ENCODE results near the gene SSH2.
A peak's percentile ranks its signal among the peaks of the same experiment; 100 is the strongest.

SSH2 gene

DNA sequence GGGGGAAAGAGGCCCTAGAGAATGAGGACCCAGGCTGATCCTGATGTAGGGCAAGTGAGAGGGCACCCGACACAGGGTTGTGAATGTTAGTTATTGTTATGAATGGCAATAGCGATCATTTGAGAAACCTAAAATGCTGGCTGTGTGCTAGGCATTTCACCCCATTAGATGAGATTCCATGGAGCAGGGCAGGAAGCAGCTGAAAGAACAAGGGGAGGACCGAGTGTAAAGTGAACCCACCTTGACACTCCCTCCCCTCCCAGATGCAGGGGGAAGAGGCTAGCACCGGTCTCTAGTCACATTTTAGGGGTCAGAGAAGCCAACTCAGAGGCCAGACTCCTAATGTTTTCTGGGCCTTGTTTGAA lies 306.8 kb downstream of the SSH2 start:
- Histone ChIP-seq H3K27me3 (ENCODE audit: insufficient read depth, low read length, poor library complexity) (peaks cover 10% of the 10 kb centered on the region), H3K4me1 (ENCODE audit: insufficient read depth, low read length) (peaks cover 20% of the 10 kb centered on the region), H3K79me2 (ENCODE audit: insufficient read depth, low read length) (no peaks in the 10 kb centered on the region), H3K9me3 (ENCODE audit: insufficient read depth, low read length, severe bottlenecking) (no peaks in the 10 kb centered on the region), H3K4me2 (ENCODE audit: insufficient read depth, low read length) (peak overlapping the region; percentile 85), H3K27ac (ENCODE audit: low read length) (0 out of 2 replicates have a peak overlapping the region, but pooled peaks have one; percentile 12), H3K36me3 (ENCODE audit: insufficient read depth, low read length) (0 out of 2 replicates have a peak, but pooled peaks cover 3% of the 10 kb centered on the region), H2AFZ (ENCODE audit: low read depth, low read length) (peak overlapping the region; percentile 73), H3K9ac (ENCODE audit: low read depth, low read length) (peak overlapping the region; percentile 54), H3K4me3 (ENCODE audit: low read depth in 1 of 2, low read length in 2 of 2) (peak overlapping the region in 1 of 2 experiments; percentile 58; a peak in 2 of 4 replicates), H4K20me1 (ENCODE audit: insufficient read depth, low read length) (peaks cover 15% of the 10 kb centered on the region)
- DNase-seq (no peak), ATAC-seq (ENCODE audit: insufficient read depth, low read depth) (peak; percentile 3; the same call in 1 of the 3 replicates)
- TF ChIP-seq, protein P1, sequence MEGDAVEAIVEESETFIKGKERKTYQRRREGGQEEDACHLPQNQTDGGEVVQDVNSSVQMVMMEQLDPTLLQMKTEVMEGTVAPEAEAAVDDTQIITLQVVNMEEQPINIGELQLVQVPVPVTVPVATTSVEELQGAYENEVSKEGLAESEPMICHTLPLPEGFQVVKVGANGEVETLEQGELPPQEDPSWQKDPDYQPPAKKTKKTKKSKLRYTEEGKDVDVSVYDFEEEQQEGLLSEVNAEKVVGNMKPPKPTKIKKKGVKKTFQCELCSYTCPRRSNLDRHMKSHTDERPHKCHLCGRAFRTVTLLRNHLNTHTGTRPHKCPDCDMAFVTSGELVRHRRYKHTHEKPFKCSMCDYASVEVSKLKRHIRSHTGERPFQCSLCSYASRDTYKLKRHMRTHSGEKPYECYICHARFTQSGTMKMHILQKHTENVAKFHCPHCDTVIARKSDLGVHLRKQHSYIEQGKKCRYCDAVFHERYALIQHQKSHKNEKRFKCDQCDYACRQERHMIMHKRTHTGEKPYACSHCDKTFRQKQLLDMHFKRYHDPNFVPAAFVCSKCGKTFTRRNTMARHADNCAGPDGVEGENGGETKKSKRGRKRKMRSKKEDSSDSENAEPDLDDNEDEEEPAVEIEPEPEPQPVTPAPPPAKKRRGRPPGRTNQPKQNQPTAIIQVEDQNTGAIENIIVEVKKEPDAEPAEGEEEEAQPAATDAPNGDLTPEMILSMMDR (IDR thresholded peaks at IDR 0.05; ENCODE audit: borderline replicate concordance, extremely low read depth, low read length, poor library complexity, severe bottlenecking), result no peak

DNA sequence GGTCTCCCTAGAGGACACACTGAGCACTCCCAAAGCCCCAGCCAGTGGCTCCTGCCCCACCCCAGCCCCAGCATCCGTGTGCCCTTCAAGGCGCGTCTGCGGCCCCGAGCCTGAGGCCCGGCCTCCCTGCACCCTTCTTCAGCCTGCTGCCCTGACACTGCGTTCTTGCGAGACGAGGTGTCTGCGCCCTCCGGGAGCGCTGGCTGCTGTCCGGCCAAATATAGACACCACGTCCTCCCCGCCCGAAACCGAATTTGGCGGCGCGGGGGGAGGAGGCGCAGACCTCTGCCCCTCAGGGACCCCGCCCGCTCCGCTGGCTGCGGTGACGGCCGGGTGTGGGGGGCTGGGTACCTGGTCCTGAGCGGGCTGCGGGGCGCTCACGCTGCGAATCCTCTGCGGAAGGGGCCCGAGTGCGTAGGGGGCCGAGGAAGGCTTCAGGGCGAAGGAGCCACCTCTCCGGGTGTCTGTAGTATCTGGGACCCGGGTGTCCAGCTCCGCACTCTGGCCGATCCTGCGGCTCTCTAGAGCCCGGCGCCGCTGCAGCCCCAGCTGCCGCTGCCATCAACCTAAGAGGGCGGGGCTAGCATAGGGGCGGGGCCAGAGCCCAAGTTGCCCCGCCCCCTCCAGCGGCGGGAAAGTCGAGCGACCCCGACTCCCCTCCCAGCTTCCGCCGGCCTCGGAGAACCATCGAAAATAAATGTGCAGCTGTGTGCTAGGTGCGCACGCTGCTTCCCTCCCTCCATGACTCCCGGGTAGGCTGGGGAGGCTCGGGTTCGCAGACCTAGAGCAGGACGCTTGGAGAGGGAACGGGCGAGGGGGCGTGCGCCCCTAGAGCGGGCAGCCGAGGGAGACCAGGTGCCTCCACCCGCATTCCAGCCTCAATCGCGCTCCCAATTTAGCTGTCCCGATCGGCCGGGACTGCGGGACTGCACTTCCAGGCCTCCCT lies 307.4 kb downstream of the SSH2 start, which contains the start of gene CORO6:
Gene CORO6, minus strand, starts transcription at position 576 of the 946 bp plus-strand sequence. CDS start 1,491 bp downstream, outside the sequence.
- H3K9ac ChIP-seq (ENCODE audit: low read depth, low read length), result peak within 1 kb of the TSS; percentile 54
- H3K79me2 ChIP-seq (ENCODE audit: insufficient read depth, low read length), result no peaks in the 10 kb centered on the region
- H3K4me3 ChIP-seq (ENCODE audit: low read depth in 1 of 2, low read length in 2 of 2), result peak within 1 kb of the TSS; percentile 21 to 58; a peak in 3 of 4 replicates
- H4K20me1 ChIP-seq (ENCODE audit: insufficient read depth, low read length), result peaks cover 15% of the 10 kb centered on the region
- peaks cover 27% of the 10 kb centered on the region for H3K4me1 ChIP-seq (ENCODE audit: insufficient read depth, low read length)
- no peaks in the 10 kb centered on the region for H3K9me3 ChIP-seq (ENCODE audit: insufficient read depth, low read length, severe bottlenecking)
- peak within 1 kb of the TSS; percentile 85 for H3K4me2 ChIP-seq (ENCODE audit: insufficient read depth, low read length)
- peak; percentile 64 for ATAC-seq (ENCODE audit: insufficient read depth, low read depth)
- 0 out of 2 replicates have a peak within 1 kb of the TSS, but pooled peaks have one; percentile 12 for H3K27ac ChIP-seq (ENCODE audit: low read length)
- H2AFZ ChIP-seq (ENCODE audit: low read depth, low read length), result peak within 1 kb of the TSS; percentile 73
- peak; percentile 84 for DNase-seq
- H3K27me3 ChIP-seq (ENCODE audit: insufficient read depth, low read length, poor library complexity), result peaks cover 10% of the 10 kb centered on the region
- TF ChIP-seq EZH2 (IDR thresholded peaks at IDR 0.05; ENCODE audit: borderline replicate concordance, low read depth, low read length, severe bottlenecking), result no peak
- TF ChIP-seq, protein P1 (IDR thresholded peaks at IDR 0.05; ENCODE audit: borderline replicate concordance, extremely low read depth, low read length, poor library complexity, severe bottlenecking), result no peak
- 0 out of 2 replicates have a peak, but pooled peaks cover 3% of the 10 kb centered on the region for H3K36me3 ChIP-seq (ENCODE audit: insufficient read depth, low read length)

DNA sequence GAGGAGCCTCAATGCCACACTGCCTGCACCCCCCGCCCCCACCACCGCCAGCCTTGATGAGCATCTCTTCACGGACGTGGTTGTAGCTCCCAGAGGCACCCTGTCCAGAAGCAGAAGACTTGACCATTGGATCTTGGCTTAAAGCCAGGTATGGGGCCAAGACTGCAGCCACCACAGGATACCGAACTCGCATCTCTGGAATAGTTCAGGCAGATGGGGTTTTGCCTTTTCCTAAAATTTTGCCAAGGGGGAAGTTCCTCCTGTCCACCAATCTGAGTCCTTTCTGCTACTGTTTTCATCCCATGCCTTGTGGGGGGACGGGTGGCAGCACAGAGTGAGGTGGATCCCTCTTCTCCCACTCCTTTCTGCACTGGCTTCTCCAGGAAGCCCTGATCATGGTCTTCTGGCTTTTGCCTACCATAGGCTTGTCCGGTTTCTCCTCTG lies 308.3 kb downstream of the SSH2 start:
- no peak for DNase-seq
- peak overlapping the region; percentile 54 for H3K9ac ChIP-seq (ENCODE audit: low read depth, low read length)
- H3K36me3 ChIP-seq (ENCODE audit: insufficient read depth, low read length), result 0 out of 2 replicates have a peak, but pooled peaks cover 3% of the 10 kb centered on the region

More for the DNA sequence above, 308.3 kb downstream of the SSH2 start:
- H3K27me3 ChIP-seq (ENCODE audit: insufficient read depth, low read length, poor library complexity), result peaks cover 11% of the 10 kb centered on the region
- H3K4me3 ChIP-seq (ENCODE audit: low read depth in 1 of 2, low read length in 2 of 2), result peak overlapping the region in 1 of 2 experiments; percentile 58; a peak in 1 of 4 replicates
- no peak overlapping the region for H3K27ac ChIP-seq (ENCODE audit: low read length)
- H3K79me2 ChIP-seq (ENCODE audit: insufficient read depth, low read length), result no peaks in the 10 kb centered on the region
- no peak for ATAC-seq (ENCODE audit: insufficient read depth, low read depth)
- no peak overlapping the region for H2AFZ ChIP-seq (ENCODE audit: low read depth, low read length)
- H3K4me1 ChIP-seq (ENCODE audit: insufficient read depth, low read length), result peaks cover 35% of the 10 kb centered on the region
- TF ChIP-seq, protein P1 (IDR thresholded peaks at IDR 0.05; ENCODE audit: borderline replicate concordance, extremely low read depth, low read length, poor library complexity, severe bottlenecking), result no peak
- TF ChIP-seq EZH2 (IDR thresholded peaks at IDR 0.05; ENCODE audit: borderline replicate concordance, low read depth, low read length, severe bottlenecking), result no peak
- no peaks in the 10 kb centered on the region for H3K9me3 ChIP-seq (ENCODE audit: insufficient read depth, low read length, severe bottlenecking)
- H3K4me2 ChIP-seq (ENCODE audit: insufficient read depth, low read length), result peak overlapping the region; percentile 85
- H4K20me1 ChIP-seq (ENCODE audit: insufficient read depth, low read length), result peaks cover 17% of the 10 kb centered on the region
